Panc1 (cell line): Measurements from ENCODE around the gene ATP6V1E1. TPM values are rescaled to one million over a fixed set of nuclear protein-coding genes. Genes with fewer than 3 reads are reported as not detected.
"Not testable (repeated sequence)": the region's sequence is repeated elsewhere in the genome, so short reads cannot be mapped to it uniquely, and the experiment has no call there.

Experiments
- ATAC-seq: fragments of 200-7000 bp; cut with Tn5 transposase; 2 replicates; pipeline ENCODE4 v1.9.1; 2020; ENCODE audit warnings: mild to moderate bottlenecking, moderate library complexity
- BruUV-seq: library from RNA; stranded (reverse); fragments of 400-500 nt; replicated peaks from 2 replicates; lab custom pipeline; 2021; lab: Mats Ljungman, UMichigan
- CTCF ChIA-PET: fragments of 300-600 bp; sonication (Branson Sonifier 250); formaldehyde crosslinking; loops from one replicate; lab custom pipeline; 2022; ENCODE audit warnings: antibody characterized with exemption; lab: Charles Lee
- POLR2A ChIA-PET: fragments of 300-600 bp; sonication (Branson Sonifier 250); formaldehyde crosslinking; loops from one replicate; lab custom pipeline; 2022; ENCODE audit warnings: antibody characterized with exemption; lab: Charles Lee
- DNase-seq: peaks from one replicate; pipeline ENCODE4 v3.0.0-alpha.2; 2010; ENCODE audit warnings: low read depth, low spot score
- H3K27ac ChIP-seq: 2 replicates; pipeline ENCODE4 v1.5.1; 2011; ENCODE audit warnings: mild to moderate bottlenecking, low read length, inconsistent platforms
- H3K27me3 ChIP-seq: fragments of 200-500 bp; sonication (Bioruptor generic); 2 replicates; pipeline ENCODE4 v1.6.0; 2014; ENCODE audit warnings: low read length, inconsistent platforms; ENCODE audit not compliant: control insufficient read depth, insufficient read depth
- H3K36me3 ChIP-seq: fragments of 200-500 bp; sonication (Bioruptor generic); 2 replicates; pipeline ENCODE4 v1.5.1; 2014; ENCODE audit warnings: inconsistent platforms, mild to moderate bottlenecking, low read length, moderate library complexity; ENCODE audit not compliant: control insufficient read depth, insufficient read depth
- H3K4me1 ChIP-seq: 2 replicates; pipeline ENCODE4 v1.5.1; 2011; ENCODE audit warnings: inconsistent platforms, mild to moderate bottlenecking, low read length, moderate library complexity; ENCODE audit not compliant: control insufficient read depth, insufficient read depth
- H3K4me3 ChIP-seq, 2 experiments: 2 replicates each; pipeline ENCODE4 v1.5.1; 2011 to 2012; ENCODE audit warnings: low read depth in 2 of 2, low read length in 2 of 2, mild to moderate bottlenecking in 2 of 2, inconsistent platforms in 1 of 2, moderate library complexity in 1 of 2
- H3K9me3 ChIP-seq: fragments of 200-500 bp; sonication (Bioruptor generic); 2 replicates; pipeline ENCODE4 v1.5.1; 2014; ENCODE audit warnings: low read depth, mild to moderate bottlenecking, inconsistent platforms, low read length, moderate library complexity; ENCODE audit not compliant: control insufficient read depth, insufficient read depth
- POLR2AphosphoS5 ChIP-seq: IDR thresholded peaks from 2 replicates; pipeline ENCODE4 v1.6.1; 2012; ENCODE audit warnings: mild to moderate bottlenecking, low read depth, low read length, moderate library complexity
- REST ChIP-seq, 2 experiments: IDR thresholded peaks; 2 replicates each; pipeline ENCODE4 v1.6.1; 2011 to 2012; ENCODE audit warnings: low read depth in 2 of 2, control low read depth in 1 of 2, low read length in 1 of 2, mild to moderate bottlenecking in 1 of 2, moderate library complexity in 1 of 2; ENCODE audit not compliant: insufficient read depth in 1 of 2
- SIN3A ChIP-seq: IDR thresholded peaks from 2 replicates; pipeline ENCODE4 v1.6.1; 2012; ENCODE audit warnings: low read depth, mild to moderate bottlenecking, low read length, moderate library complexity, borderline replicate concordance; ENCODE audit not compliant: insufficient read depth
- TCF7L2 ChIP-seq: IDR thresholded peaks from 2 replicates; pipeline ENCODE4 v1.6.1; 2011; ENCODE audit warnings: mild to moderate bottlenecking, low read depth, low read length, inconsistent platforms
- in situ Hi-C: cut with HindIII; loops from 2 replicates; pipeline ENCODE4 v1.10.0; 2016; ENCODE audit warnings: low sequenced_read_pairs, low pct_unique_long_range_greater_than_20kb
- intact Hi-C: fragments of 100-400 bp; cut with micrococcal nuclease; formaldehyde crosslinking; loops from one replicate; pipeline ENCODE4 v1.10.0; 2022; ENCODE audit not compliant: unreplicated experiment
- total RNA-seq: library from RNA; stranded (reverse); gene quantifications from one replicate; pipeline ENCODE4 v1.2.1, GENCODE V29; 2021; ENCODE audit not compliant: unreplicated experiment
- TF ChIP-seq, protein P1 (sequence below): fragments of 450-650 bp; IDR thresholded peaks from 2 replicates; pipeline ENCODE4 v1.5.1; 2017; ENCODE audit warnings: mild to moderate bottlenecking

ATP6V1E1 gene
- total RNA-seq, 1 experiment from 2014 or later: 136 TPM

DNA sequence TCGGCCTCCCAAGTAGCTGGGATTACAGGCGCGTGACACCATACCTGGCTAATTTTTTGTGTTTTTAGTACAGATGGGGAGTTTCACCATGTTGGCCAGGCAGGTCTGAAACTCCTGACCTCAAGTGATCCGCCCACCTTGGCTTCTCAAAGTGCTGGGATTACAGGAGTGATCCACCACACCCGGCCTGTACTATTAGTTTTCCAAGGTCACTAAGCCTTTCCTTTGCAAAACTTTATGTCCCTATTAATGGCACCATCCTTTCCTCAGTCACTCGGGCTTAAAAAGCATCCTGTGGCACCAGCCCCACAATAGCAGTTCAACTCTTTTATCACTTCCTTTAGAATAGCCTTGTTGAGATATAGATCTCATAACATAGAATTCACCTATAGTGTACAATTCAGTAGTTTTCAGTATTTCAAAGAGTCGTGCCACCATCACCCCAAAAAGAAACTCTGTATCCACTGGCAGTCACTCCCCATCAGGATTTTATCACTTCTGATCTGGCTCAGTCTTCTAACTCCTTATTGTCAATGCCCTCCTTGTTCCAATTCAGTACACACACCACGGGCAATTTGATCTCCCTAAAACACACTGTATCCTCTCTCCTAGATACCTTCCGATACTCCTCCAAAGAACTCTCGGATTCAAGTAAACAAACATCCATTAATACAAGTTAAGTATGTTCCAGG lies 9.1 kb upstream of the ATP6V1E1 start:
- Histone ChIP-seq H3K4me3 (peak overlapping the region; percentile 94 to 98), H3K9me3 (no peaks in the 10 kb centered on the region), H3K27ac (peak overlapping the region; percentile 98), H3K4me1 (peaks cover 24% of the 10 kb centered on the region), H3K27me3 (no peaks in the 10 kb centered on the region), H3K36me3 (peaks cover 8% of the 10 kb centered on the region; the same call in 1 of the 2 replicates)
- BruUV-seq: TSS peak; percentile 97
- TF ChIP-seq REST (IDR thresholded peaks at IDR 0.05; ENCODE audit: insufficient read depth in 1 of 2, low read depth in 2 of 2, low read length in 1 of 2) (no peak), TCF7L2 (no peak), SIN3A (no peak), POLR2AphosphoS5 (no peak)
- TF ChIP-seq, protein P1, sequence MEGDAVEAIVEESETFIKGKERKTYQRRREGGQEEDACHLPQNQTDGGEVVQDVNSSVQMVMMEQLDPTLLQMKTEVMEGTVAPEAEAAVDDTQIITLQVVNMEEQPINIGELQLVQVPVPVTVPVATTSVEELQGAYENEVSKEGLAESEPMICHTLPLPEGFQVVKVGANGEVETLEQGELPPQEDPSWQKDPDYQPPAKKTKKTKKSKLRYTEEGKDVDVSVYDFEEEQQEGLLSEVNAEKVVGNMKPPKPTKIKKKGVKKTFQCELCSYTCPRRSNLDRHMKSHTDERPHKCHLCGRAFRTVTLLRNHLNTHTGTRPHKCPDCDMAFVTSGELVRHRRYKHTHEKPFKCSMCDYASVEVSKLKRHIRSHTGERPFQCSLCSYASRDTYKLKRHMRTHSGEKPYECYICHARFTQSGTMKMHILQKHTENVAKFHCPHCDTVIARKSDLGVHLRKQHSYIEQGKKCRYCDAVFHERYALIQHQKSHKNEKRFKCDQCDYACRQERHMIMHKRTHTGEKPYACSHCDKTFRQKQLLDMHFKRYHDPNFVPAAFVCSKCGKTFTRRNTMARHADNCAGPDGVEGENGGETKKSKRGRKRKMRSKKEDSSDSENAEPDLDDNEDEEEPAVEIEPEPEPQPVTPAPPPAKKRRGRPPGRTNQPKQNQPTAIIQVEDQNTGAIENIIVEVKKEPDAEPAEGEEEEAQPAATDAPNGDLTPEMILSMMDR: no peak
- in situ Hi-C loops: no loop called here
- no peak for DNase-seq
- ChIA-PET CTCF (no interaction called here), POLR2A (no interaction called here)
- ATAC-seq: no peak
- intact Hi-C loops: no loop called here

- CTCF ChIA-PET, H3K27ac ChIP-seq, H3K36me3 ChIP-seq, BruUV-seq, intact Hi-C loops, H3K4me3 ChIP-seq, ATAC-seq, H3K9me3 ChIP-seq, POLR2A ChIA-PET, in situ Hi-C loops, DNase-seq, H3K27me3 ChIP-seq: not testable (repeated sequence)
- peaks cover 29% of the 10 kb centered on the region for H3K4me1 ChIP-seq
These were observed 8.3 kb upstream of the ATP6V1E1 start for GRCh38 chr22:17636850-17637249.

- in situ Hi-C loops: no loop called here
- Histone ChIP-seq H3K4me3 (no peak overlapping the region), H3K27me3 (no peaks in the 10 kb centered on the region), H3K36me3 (peaks cover 5% of the 10 kb centered on the region; the same call in 1 of the 2 replicates), H3K9me3 (no peaks in the 10 kb centered on the region), H3K4me1 (peaks cover 25% of the 10 kb centered on the region), H3K27ac (no peak overlapping the region; the same call in 1 of the 2 replicates)
- ATAC-seq: no peak
- CTCF ChIA-PET: no interaction called here
- no peak for TF ChIP-seq POLR2AphosphoS5
- TF ChIP-seq, protein P1: no peak
- TF ChIP-seq SIN3A: no peak
- no peak for TF ChIP-seq TCF7L2
- no peak for TF ChIP-seq REST (IDR thresholded peaks at IDR 0.05; ENCODE audit: insufficient read depth in 1 of 2, low read depth in 2 of 2, low read length in 1 of 2)
- no TSS peak for BruUV-seq
- POLR2A ChIA-PET: no interaction called here
- DNase-seq: no peak
- intact Hi-C loops: no loop called here
These were observed 6.1 kb upstream of the ATP6V1E1 start for GRCh38 chr22:17634696-17635095.
